D721Med (cell line): Measurements from ENCODE around the gene RFC4.

Source experiments
- DNase-seq: peaks from one replicate; pipeline ENCODE4 v3.0.0; 2011; ENCODE audit warnings: low spot score; ENCODE audit not compliant: insufficient read length
- FAIRE-seq: peaks from 2 replicates; lab custom pipeline; 2011; peaks lifted over from hg19 to GRCh38; lab: Jason Lieb, UNC
- CTCF ChIP-seq: IDR thresholded peaks from 2 replicates; pipeline ENCODE4 v1.5.1; 2012; ENCODE audit warnings: mild to moderate bottlenecking, control low read depth; ENCODE audit not compliant: insufficient read depth; ENCODE audit errors: missing control alignments

RFC4 gene

GRCh38 chr3:186790261-186790981 is 15.9 kb downstream of the RFC4 start:
- DNase-seq (no peak), FAIRE-seq (peak; percentile 93)
- no peak for TF ChIP-seq CTCF

DNA sequence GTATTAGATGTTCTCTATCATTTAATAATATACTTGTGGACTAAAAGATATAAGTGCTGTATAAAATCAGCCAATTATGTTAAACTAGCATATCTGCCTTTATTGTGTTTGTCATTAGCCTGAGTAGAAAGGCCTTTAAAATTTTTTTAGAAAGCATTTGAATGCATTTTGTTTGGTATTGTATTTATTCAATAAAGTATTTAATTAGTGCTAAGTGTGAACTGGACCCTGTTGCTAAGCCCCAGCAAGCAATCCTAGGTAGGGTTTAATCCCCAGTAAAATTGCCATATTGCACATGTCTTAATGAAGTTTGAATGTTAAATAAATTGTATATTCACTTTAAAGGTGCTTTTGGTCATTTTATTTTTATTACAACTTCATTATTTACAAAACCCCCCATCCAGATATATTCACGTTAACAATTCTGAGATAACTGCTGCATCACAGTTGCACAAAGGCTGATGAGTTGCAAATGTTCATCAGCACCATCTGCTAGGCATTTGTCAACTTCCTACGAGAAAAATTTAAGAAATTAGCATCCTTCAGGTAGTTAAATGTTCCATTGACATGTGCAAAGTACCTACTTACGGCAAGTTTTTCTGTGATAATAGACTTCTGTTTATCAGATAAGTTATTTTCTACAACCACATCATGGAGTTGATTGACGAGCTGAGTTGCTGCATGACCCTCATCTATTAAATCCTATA is 16.6 kb downstream of the RFC4 start:
- FAIRE-seq (no peak), DNase-seq (no peak)
- TF ChIP-seq CTCF, result no peak

- no peak for TF ChIP-seq CTCF
- DNase-seq (no peak), FAIRE-seq (peak; percentile 38)
Observed at GRCh38 chr3:186788482-186789370, 17.6 kb downstream of the RFC4 start.

DNA sequence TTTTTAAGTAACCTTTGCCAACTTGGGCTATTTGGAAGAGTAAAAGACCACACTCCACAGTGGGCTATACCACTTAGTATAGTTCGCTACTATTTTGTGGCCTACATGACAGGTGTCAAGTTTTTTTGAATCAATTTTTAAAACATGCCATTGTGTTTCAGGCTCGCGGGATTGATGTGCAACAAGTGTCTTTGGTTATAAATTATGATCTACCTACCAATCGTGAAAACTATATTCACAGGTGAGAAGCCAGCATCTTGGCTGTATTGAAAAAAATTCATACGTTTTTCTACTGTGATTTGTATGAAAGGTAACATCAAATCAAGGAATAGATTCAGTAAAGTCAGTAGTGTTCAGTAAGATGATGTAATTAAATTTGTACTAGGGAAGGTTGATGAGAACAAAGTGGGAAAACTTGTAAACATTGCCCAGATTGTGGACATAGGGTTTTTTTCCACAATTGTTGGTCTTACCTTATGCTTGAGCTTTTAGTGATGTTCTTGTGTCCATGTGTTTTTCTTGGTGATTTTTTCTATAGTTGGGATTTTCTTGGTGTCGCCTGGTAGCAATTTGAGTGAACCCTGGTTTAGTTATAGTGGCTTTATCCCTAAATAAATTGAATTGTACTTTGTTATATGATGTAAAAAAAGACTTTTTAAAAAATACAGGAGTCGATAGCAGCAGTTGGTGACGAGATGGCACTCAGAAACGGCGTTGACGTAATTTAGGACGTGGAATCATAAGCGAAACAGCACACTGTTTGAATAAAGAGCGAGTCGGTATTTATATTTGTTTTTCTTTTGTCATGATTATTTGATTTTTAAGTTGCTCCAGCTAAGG is 18.4 kb downstream of the RFC4 start:
- FAIRE-seq, result no peak
- DNase-seq, result no peak
- TF ChIP-seq CTCF, result no peak

DNA sequence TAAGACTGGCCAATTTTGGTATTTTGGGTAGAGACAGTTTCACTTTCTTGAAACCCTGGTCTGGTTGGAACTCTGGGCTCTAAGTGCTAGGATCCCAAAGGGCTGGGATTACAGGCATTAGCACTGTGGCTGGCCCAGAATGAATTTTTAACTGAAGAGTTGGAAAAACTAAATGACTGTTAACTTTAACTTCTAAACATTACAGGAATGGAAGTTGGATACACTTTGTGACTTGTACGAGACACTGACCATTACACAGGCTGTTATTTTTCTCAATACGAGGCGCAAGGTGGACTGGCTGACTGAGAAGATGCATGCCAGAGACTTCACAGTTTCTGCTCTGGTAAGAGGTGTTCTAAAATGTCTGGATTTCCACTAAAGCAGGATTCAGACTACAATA is 19.4 kb downstream of the RFC4 start:
- TF ChIP-seq CTCF, result no peak
- FAIRE-seq (no peak), DNase-seq (no peak)

DNA sequence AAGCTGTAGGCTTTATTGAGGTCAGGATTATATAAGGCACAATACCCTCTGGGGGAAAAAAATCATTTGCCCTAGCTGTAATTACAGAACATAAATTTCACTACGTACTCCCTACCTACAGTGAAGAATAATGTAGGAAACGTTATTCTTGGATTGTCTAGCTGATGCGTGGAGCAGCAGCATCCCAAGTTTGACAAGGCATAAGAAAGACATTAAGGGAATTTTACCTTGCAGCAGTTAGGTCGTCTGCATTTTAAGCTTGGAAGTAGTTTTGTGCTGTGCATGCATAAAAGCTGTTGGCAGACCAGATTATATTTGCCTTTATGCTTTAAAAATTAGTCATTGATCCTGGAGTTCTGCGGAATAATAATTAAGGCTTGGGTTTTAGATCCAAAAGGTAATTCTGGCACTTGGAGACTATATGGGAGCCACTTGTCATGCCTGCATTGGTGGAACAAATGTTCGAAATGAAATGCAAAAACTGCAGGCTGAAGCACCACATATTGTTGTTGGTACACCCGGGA is 20.7 kb downstream of the RFC4 start:
- no peak for TF ChIP-seq CTCF
- DNase-seq (no peak), FAIRE-seq (no peak)
